Suppressor macrophage treated with lipopolysaccharide for 4 hours (primary cell): ENCODE data around the gene FRS3.

Experiments
- DNase-seq: peaks from one replicate; pipeline ENCODE4 v3.0.0-alpha.2; 2020

Gene FRS3

DNA sequence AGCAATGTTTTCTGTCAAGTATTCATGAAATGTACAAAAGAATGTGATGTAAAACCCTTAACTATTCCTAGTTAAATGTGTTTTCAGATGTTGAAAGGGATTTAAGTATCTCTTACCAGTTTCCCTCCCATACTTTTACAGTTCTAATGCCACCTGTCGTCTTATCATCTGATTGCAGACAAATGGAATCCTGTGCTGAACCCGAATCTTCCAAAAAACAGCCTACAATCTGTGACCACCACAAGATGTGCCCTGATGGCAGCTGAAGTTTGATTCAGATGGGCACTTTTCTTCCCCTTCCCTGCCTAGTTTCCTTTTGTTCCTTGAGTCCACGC, 9.7 kb upstream of the FRS3 start:
- DNase-seq, result no peak

DNA sequence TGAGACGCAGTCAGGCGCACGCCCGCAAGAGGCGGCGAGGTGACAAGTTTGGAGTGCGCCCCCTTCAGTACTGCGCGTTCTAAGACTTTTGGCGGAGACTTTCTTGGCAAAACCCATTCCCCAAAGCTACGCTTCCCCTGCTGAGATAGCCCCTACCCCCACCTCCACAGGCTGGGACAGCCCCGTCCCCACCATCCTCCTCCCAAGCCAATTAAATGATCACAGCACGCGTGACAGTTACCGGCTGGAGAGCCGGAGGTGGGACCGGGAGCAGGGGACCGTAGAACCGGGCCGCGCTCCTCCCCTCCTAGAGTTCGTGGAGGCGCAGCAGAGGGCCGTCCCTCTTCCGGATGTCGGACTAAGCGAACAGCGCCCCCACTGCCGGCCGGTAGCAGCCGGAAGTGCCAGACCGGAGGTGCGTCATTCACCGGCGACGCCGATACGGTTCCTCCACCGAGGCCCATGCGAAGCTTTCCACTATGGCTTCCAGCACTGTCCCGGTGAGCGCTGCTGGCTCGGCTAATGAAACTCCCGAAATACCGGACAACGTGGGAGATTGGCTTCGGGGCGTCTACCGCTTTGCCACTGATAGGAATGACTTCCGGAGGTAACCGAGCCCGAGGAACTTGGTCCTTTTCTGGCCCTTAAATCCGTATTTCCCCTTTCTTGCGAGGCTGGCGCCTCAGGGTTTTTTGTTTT, 7.7 kb upstream of the FRS3 start, which contains the start of gene TOMM6:
TSS of gene TOMM6 (plus strand) at position 476 of the 699 bp plus-strand sequence. CDS start at position 480, 4 bp downstream.
- DNase-seq, result peak; percentile 97

DNA sequence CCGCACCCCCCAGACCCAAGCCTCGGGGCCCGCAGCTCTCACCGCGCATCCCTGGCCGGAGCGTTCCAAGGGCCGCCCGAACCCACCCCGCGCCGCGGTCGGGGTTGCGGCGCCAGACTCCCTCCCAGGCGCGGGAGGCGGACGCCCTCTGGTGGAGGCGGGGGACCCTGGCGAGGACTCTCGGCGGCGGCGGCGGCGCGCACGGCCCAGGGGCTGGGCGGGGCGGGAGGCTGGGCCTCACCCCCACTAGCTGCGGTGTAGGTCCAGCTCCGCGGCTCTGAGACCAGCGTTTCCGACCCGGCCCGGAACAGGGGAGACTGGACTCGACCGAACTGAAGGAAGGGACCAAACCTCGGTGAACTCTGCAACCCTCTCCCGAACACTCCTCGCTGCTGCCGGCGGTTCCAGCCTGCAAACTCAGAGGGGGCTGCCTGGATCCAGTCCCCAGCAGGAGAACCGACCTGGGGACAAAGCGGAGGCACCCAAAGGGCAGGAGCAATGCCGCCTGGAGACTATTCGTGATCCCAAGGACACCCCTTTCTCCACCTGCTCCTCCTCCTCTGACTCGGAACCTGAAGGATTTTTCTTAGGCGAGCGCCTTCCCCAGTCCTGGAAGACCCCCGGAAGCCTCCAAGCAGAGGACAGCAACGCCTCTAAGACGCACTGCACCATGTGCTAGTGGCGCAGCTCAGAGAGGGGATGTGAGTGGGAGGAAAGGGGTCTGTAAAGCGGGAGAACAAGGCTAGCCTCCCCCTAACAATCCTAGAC, 6.9 kb upstream of the FRS3 start:
- peak; percentile 93 for DNase-seq

DNA sequence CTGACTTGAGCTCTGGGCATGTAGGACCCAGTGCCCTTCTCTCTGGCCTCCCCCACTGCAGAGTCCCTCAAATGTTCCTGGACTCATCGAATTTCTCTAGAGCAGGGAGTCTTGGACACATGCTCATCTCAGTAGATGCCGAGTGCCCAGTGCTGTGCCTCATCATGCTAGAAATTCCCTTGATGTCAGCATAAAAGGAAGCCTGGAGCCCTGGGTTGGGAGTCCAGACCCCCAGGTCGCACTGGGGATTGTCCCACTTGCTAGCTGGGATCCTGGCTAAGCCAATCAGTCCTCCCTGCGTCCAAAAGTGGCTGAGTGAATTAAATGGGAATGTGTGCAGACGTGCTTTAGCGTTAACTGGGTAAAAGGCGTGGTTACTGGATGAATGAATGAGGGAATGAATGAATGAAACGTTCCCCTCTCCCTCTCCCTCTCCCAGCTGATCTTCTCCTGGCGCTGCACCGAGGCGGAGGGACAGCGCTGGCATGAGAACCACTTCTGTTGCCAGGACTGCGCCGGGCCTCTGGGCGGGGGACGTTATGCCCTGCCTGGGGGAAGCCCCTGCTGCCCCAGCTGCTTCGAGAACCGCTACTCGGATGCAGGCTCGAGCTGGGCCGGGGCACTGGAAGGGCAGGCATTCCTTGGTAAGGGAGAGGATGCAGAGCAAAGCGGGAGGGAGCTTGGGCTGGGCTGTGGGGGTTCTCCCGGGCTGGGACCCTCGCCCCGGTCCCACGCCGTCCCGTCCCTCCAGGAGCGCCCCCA, 6.2 kb upstream of the FRS3 start:
- DNase-seq, result no peak

DNA sequence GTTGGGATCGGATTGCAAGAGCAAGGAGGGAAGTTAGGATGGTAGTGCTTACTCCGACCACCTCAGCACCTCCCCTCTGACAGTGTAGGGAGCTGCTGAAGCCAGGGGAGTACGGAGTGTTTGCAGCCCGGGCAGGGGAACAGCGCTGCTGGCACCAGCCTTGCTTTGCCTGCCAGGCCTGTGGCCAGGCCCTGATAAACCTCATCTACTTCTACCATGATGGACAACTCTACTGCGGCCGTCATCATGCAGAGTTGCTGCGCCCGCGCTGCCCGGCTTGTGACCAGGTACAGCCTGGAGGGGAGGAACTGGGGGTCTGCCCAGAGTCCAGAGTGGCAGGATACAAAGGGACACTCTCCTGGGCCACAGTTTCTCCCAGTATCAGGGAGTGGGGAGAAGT, 5.6 kb upstream of the FRS3 start:
- no peak for DNase-seq

DNA sequence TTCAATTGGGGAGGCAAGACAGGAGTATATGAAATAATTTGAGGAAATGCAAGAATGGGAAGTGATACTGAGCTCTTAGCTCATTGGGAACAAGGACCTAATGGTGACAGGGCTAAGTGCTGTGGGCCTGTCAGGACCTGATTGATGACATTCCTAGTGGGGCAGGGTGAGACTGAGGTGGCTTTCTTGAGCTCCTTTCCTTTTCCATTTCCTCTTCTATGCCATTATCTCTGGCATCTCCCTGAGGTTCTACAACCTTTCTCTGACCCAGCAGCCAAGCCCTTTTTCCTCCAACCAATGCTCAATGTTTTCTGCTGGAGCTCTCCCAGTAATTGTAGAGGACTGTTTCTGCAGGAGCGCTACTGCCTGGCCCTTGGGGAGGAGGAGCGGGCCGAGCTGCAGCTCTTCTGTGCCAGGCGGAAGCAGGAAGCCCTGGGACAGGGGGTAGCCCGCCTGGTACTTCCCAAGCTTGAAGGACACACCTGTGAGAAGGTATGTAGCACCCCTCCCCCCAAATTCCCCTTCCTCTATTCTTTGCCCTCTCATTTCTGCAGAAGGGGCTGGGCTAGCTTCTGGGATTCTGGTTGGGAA, 5.0 kb upstream of the FRS3 start:
- peak; percentile 80 for DNase-seq

DNA sequence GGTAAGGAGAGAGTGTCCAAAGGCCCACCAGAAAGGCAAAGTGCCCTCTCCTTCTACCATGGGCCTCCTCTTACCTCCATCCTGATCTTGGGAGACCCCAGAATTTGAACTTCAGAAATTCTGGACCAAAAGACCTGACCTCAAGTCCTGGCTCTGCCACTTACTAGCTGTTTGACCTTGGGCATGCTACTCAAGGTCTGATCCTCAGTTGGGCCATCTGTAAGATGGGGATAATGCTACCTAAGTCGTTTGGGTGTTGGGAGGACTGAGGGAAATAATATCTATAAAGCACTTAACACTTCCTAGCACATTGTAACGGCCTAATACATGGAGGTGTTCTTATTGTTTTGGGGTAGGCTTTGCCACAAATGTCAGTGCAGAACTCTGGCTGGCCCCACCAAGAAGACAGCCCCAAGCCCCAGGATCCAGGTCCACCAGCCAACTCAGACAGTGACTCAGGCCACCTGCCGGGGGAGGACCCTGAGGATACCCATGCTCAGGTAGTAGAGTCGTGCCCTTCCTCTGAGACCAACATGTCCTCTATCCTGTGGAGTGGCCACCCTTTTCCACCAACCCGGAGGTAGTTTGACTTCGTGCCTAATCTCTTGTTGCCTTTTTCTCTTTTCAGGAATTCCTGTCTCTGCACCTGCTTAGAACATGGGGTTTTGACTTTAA, 3.5 kb upstream of the FRS3 start:
- DNase-seq, result no peak

DNA sequence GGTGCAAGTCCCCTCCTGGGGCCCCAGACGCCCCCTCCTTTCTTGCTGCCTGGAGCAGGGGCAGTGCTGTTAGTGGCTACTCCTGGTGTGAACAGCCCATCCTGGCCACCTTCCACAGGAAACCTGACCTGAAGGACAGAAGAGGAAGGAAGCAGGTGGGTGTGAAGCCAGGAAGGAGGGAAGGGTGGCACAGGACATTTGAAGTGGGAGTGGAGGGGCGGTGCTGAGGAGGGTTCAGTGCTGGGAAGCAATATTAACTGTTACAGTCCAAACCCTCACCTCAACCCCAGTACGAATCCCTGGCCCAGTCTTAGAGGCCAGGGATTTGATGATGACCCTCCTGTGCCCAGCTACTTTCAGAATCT, 1.6 kb upstream of the FRS3 start:
- no peak for DNase-seq

DNA sequence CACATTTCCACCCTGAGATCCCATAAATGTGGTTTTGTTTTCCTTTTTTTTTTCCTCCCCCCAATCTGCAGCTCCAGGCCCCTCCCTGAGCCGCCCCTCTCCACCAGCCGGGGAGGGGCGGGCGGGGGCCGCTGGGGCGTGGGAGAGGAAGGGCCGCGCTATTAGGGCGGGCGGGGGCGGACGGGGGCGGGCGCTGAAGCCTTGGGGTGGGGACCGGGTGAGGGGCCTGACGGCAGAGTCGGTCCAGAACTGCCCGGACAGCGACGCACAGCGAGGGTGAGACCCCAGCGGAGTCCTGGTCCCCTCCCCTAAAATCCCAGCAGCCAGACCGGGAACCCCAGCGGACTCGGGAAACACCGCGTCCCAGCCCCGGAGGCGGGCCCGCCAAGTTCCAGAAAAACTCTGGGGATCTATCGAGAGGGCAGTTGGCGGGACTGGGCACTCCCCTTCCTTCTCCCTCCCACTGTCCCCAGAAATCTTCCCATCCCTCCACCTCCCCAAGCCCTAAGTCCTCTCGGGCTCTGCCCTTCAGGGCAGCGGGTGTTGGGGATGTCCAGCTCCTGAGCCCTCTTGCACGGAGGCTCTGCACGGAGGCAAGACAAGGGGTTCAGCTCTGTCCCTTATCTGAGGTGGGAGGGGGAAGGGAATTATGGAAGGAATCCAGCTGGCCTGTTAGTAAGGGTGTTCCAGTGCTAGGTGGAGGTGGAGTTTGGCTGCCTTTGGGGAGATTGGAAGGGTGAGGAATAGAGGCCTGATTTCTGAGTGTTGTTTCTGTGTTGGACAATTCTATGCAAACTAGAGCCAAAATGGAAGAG, 1.1 kb upstream of the FRS3 start, which contains the start of gene PRICKLE4:
TSS of gene PRICKLE4 (plus strand) at position 232 of the 815 bp plus-strand sequence. CDS start 2,692 bp downstream, outside the sequence.
- peak; percentile 15 for DNase-seq

DNA sequence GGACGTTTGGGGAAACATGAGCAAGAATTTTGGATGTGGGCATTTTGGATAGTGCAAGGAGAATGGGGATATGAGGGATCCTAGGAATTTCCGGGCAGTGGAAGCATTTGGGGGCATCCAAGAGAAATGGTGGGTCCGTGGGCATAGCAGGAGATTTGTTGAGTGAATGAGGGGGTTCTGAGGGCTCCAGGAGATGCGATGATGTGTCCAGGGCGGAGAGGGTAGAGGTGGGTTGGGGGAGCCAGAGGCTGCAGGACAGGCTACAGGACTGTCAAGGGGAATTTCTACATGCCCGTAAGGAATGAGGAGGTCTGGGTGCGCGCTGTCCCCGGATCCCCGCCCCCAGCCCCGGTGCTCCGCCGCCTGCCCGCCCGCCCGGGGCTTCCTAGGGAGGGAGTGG, 364 bp downstream of the FRS3 start:
- no peak for DNase-seq

DNA sequence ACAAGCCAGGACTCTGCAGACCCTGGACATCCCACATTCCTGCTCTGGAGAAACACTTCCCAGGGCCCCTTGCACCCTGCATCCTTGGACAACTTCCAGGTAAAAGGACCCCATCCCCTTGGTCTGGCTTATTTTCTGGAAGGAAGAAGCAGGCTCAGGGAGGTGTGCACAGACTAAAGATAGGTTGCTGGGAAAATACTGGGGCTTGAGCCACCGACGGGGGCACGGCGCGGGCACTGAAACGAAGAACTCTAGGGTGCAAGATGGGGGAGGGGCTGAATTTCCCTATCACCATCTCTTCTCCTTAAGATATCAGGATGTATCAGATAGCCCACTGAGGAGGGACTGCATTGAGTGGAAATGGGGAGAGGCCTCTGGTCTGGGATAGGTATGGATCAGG, 805 bp downstream of the FRS3 start:
- DNase-seq, result no peak

DNA sequence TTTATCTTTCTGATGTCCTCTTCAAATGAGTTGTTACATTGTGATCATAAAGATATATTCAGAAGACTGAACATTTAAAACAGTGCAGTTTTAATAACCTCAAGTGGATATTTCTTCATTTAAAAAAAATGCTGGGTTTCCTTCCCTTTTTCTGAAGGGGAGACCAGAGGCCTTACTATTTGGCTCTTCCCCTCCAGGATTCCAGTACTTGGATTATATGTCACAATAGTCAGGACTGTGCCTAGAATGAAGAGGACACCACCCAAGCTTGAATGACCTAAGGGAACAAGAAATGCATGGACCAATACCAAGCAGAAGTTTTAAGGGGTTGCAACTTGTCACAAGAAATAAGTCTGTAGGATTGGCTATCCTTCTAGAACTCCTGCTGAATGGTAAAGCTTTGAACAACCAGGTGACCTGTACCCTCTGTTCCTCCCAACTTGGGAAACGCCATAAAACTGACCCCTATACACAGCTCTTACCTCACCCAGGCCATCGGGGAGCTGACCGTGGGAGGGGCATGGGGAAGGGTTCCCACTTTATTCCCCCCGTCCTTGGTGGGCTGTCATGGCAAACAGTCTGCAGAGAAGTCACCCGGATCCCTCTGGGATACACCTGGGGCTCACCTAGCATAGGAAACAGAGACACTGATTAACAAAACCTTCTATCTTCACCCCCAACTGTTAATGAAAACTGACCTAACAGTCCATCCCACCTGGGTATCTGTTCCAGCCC, 2.0 kb downstream of the FRS3 start:
- peak; percentile 54 for DNase-seq

DNA sequence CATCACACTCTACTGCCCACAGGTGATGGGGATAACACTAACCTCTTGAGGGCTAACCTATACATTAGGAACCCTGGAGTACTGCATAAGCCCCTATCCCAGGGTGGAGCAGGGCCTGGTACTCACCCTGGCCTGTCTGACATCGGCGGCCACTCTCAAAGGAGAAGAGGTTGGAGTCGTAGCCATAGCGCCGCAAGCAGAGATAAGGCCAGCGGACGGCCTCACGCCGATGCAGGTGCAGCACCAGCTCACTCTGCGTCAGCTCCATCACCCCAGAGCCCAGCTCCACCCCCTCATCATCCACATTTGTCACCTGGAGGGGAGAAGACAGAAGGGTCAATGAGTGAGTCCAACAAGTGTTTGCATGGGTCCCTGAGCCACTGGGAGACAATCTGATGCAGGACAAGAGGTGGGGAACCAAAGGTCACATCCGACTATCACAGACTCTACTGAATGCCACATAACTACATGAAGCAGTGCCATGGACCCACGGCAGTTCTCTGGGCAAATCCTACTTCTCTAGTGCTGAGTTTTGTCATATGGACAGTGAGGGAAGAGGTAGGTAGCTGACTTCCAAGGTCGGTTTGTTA, 4.3 kb downstream of the FRS3 start:
- DNase-seq, result no peak

DNA sequence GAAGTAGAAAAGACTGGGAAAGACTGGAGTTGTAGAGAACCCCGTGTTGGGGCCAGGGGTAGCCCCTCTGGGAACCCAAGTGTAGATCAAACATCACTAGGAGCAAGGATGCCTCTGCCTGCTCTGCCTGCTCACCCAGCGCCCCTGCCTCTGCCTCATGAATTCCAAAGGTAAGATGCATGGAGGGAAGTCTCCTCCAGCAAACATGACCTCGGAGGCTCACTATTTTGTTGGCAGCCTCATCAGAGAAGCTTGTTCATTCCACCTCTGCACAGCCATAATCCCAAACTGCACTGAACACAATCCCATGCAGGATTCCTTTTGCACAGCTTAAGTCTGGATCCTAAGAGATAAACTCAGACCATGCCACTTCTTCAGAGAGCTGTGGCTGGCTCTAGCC, 4.9 kb downstream of the FRS3 start:
- no peak for DNase-seq

DNA sequence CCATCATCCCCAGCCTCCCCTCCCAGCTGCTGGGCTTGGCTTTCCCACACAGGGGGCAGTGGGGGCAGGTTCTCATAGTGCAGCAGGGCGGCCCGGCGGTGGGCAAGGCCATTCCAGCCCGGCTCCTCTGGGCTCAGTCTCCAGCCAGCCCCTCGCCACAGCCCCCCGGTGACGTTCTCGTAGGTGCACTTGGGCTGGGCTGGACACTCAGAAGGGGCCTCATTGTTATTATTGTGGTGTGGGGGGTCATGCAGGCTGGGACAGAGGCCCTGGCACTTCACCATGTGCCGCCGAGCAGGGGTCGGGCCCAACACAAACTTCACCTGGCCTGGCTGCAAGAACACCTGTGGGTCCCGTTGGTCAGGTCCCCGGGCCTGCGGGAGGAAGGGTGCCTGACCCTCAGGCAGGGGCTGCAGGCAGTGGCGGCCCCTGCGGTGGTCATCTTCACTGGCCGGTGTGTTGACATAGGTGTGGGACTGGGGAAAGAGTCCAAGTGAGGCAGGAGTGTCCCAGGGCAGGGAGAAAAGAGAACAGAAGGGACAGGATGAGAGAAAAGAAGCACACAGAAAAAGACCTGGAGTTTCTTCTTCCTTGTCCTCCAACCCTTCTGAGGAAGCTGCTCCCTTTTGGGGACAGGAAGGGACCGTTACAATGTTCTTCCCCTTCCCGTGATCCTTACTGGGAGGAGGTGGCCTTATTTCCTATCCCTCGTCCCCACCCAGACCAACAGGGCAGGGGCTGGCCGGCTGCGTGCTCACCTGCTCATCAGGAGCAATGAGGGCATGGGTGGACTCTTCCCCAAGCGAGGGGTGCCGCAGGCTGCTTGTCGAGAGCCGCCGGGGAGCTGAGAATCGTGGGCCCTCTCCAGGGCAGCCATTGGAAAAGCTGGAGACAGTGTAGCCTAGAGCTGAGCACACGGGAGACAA, 8.4 kb downstream of the FRS3 start:
- no peak for DNase-seq

DNA sequence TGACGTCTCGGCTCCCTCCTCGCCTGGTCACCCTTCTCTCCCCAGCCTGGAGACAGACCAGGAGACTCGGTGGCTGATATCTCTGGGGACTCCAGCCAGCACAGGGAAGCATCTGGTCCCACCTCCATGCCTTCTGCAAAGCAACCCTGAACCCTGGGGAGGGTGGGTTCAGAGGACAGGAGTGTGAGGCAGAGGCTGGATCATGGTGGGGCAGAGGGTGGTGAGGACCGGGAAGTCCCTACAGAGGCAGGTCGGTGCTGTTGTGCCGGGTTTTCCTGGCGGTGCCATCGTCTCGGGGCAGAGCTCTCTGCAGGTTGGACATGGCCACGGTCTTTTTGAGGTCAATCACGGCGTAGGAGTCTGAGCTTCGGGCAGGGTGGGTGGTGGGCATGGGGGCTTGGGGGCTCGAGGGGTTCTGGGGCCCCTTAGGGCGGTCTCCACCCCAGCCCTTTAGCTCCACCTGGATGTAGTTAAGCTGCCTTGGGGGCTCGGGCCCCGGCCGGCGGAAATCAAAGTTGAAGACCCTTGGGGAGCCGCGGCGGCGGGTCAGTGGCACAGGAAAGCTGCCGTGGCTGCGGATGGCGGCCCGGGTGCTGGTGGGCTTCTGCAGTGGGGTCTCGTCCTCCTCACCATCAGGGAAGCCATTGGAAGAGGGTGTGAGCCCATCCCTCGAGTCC, 9.2 kb downstream of the FRS3 start:
- no peak for DNase-seq

DNA sequence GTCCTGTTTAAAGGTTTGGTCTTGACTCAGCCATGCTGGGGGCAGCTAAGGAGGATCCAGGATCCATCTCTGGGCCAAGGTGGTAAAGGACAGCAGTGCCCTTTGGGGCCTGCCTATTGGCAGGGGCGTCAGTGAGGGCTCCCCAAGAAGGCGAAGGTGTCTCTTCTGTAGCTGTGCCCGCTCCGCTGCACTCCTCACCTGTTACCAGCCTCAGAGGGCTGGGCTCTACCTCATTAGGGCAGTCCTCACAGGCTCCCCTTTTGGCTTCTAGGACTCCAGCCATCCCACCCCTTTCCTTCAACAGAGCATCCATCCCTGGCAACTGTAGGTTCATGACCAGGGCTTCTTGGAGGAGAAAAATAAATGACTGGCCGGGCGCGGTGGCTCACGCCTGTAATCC, 10.3 kb downstream of the FRS3 start:
- no peak for DNase-seq

DNA sequence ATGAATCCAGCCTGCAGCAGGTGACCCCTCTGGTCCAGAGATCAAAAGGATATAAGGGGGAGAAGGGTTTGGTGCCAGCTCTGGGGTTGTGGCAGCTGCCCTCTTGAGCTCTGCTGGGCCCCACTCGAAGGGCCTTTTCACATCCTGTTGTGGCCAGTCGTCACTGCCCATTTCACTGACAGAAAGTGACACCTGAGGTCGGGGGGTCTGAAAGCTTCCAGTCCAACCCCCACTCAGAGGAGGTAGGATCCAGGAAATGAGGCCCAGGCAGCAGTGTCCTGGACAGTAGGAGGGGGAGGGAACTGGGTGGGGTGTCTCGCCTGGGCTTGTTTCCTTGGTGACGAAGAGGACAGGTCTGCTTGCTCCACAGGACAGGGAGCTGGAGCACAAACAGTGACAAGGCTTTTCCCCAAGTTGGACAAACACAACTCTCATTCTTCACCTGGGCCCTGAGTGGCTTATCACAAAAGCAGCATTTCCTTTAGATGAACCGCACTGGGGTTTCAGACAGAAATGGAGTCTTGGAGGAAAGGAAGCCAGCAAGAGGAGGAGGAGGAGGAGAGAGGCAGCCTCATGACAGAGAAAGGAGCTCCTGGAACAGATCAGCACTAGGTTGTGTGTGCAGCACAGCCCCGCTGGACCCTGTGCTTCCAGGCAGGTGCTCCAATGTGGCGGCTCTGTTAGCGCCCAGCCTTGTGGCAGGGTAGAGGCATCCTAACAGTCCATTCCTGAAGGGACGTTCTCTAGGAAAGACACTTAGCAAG, 11.0 kb downstream of the FRS3 start:
- no peak for DNase-seq
